Hematopoietic multipotent progenitor cell treated with erythropoietin and hydrocortisone succinate and interleukin-3 and kit ligand, for 17 days (in vitro differentiated cells): Measurements from ENCODE around the gene PPP1R12C.

Source experiments
- DNase-seq: peaks from one replicate; pipeline ENCODE4 v3.0.0-alpha.2; 2015; ENCODE audit warnings: low spot score

PPP1R12C gene

DNA sequence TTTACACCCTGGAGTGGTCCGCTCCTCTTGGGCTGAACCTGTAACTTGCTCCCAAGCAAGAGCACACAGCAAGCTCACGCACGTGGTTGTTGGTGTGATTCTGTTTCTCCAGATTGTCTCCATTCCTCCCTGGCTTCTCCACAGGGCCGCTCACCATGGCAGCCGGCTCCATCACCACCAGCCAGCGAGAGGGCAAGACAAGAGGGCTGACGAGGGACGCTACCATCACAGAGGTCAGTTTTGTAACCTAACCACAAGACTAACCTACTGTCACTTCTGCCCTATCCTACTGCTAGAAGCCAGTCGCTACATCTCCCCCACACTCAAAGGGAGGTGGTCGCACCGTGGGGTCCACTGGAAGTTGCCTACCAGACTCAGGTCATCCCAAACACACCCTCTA lies 74.7 kb downstream of the PPP1R12C start:
- DNase-seq, result no peak

DNA sequence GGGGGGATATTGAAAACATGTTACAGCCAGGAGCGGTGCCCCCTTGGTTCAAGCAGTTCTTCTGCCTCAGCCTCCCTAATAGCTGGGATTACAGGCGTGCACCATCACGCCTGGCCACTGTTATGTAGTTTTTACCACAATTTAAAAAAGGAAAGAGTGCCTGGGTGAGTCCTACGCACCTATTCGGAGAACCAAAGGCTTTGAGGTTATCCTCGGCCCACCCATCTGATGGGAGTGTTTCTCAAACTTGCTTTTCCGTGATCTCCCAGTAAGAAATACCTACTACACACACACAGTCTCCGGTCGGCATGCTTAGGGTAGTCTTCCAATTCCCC lies 75.1 kb downstream of the PPP1R12C start:
- DNase-seq, result no peak

DNA sequence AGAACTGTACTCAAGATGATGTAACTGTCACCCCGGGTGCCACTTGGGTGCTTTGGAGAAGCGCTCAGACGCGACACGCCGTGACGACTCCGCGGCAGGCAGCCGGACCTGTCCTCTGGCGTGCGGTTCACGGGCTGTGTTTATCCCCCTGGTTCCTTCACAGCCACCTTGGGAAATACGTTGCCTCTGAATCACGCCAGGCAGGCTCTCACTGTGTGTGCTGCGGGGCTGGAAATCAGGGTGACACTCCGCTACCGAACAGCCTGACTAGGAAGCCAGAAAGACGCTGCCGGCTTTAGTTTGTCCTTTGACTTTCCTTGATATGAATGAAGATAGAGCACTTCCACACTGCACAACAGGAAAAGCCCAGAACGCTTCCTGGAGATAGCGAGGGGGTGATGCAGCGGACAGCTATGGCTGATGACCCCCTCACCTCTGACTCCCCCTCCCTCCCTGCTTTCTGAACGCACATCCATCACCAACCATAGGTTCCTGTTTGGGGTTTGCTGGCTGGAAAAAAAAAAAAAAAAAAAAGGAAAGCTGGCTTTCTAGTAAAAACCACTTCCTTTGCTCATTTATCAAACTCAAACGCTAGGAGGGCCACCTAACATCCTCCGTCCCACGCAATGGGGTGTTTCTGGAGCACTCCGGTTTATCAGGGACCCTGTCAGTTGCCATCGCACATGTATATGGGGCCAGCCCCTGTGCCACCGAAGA lies 75.7 kb downstream of the PPP1R12C start:
- no peak for DNase-seq

DNA sequence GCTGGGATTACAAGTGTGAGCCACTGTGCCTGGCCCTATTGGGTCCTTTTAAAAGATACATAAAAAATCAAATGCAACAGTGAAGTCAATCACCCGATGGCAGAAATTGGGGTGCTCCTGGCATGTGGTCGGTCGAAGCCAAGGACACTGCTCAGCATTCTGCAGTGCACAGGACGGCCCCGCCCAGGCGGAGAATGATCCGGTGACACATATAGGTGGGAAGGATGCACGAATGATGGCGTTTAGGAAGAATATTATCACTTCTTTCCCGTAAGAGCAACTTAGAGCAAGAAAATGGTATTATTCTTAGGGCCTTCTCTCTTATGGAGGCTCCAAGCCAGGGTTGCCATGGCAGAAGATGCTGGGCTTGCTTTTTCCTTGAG lies 76.2 kb downstream of the PPP1R12C start:
- DNase-seq, result no peak
